Measurements from ENCODE around the gene CRLF3. TPM values are rescaled to one million over a fixed set of nuclear protein-coding genes. Genes with fewer than 3 reads are reported as not detected.
"Not testable (repeated sequence)": the region's sequence is repeated elsewhere in the genome, so short reads cannot be mapped to it uniquely, and the experiment has no call there.

The CRLF3 gene
- total and polyA plus RNA-seq, 7 donors, result 7.2 to 17.4 (median 10.8) TPM

DNA sequence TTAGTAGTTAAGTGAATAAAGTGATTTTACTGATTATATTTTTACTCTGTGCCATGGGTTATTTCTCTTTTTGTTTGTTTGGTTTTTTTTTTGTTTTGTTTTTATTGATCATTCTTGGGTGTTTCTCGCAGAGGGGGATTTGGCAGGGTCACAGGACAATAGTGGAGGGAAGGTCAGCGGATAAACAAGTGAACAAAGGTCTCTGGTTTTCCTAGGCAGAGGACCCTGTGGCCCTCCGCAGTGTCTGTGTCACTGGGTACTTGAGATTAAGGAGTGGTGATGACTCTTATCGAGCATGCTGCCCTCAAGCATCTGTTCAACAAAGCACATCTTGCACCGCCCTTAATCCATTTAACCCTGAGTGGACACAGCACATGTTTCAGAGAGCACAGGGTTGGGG, 88.8 kb downstream of the CRLF3 start:
- intact Hi-C loops (cut with DNase I); H3K9me3 ChIP-seq; H3K27ac ChIP-seq; H3K27me3 ChIP-seq; H3K4me3 ChIP-seq; H3K36me3 ChIP-seq: not testable (repeated sequence)
- peak; percentile 25 for DNase-seq
- WGBS, 2 donors, result 86 to 89% methylated on average over 5 of the region's 5 CpGs
- H3K4me1 ChIP-seq, result peaks cover 0 to 18% (median 17%) of the 10 kb centered on the region in 4 donors

DNA sequence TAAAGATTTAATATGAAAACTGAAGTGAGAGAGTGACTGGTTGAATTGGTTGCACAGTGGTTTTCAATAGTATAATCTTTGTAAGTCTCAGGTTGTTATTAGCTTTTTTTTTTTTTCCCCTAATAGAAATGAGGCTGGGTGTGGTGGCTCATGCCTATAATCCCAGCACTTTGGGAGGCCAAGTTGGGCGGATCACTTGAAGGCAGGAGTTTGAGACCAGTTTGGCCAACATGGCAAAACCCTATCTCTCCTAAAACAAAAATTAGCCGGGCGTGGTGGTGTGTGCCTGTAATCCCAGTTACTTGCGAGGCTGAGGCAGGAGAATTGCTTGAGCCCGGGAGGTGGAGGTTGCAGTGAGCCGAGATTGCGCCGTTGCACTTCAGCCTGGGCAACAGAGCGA, 89.3 kb downstream of the CRLF3 start:
- H3K36me3 ChIP-seq; H3K9me3 ChIP-seq; intact Hi-C loops (cut with DNase I); H3K27ac ChIP-seq; H3K27me3 ChIP-seq; DNase-seq; H3K4me3 ChIP-seq: not testable (repeated sequence)
- 96% methylated on average over 9 of the region's 9 CpGs for WGBS, 2 donors
- H3K4me1 ChIP-seq, result peaks cover 0 to 18% (median 17%) of the 10 kb centered on the region in 4 donors

GRCh38 chr17:30734153-30734552, 90.3 kb downstream of the CRLF3 start:
- intact Hi-C loops (cut with DNase I); H3K36me3 ChIP-seq; H3K4me3 ChIP-seq; H3K9me3 ChIP-seq; H3K27me3 ChIP-seq; H3K27ac ChIP-seq: not testable (repeated sequence)
- peak; percentile 15 for DNase-seq
- H3K4me1 ChIP-seq, result peaks cover 0 to 18% (median 17%) of the 10 kb centered on the region in 4 donors
- WGBS, 2 donors, result 94 to 95% methylated on average over 14 of the region's 14 CpGs

Small RNA genes within 50 kb of the gene (small RNA-seq; reads per million reads assigned to genes)
- 0 reads per million in 3 donors for gene RNU6-298P

Other genes with a start within 250 kb of the CRLF3 start
- gene ATAD5, start 7.3 kb upstream of the CRLF3 start, total RNA-seq, result 1 to 10 TPM in 2 of 4 donors, under 1 TPM in 2; 0.71 to 1.7 (median 1.0) TPM
- 1 to 10 TPM in 1 of 3 donors, under 1 TPM in 2; 0.46 to 1.7 (median 0.60) TPM for gene ATAD5, start 7.3 kb upstream of the CRLF3 start, polyA plus RNA-seq
- gene TEFM, start 81.5 kb upstream of the CRLF3 start, total RNA-seq, result 10 to 100 TPM in 2 of 4 donors, 1 to 10 TPM in 2; 6.9 to 12.3 (median 10.7) TPM
- 10 to 100 TPM; 13.2 to 18.7 (median 14.3) TPM for gene TEFM, start 81.5 kb upstream of the CRLF3 start, polyA plus RNA-seq
- 10 to 100 TPM; 11.8 to 20.8 (median 18.4) TPM for gene ADAP2, start 97.3 kb upstream of the CRLF3 start, total RNA-seq
- 10 to 100 TPM in 1 of 3 donors, 1 to 10 TPM in 2; 9.0 to 15.0 (median 9.9) TPM for gene ADAP2, start 97.3 kb upstream of the CRLF3 start, polyA plus RNA-seq
- 10 to 100 TPM; 17.9 to 25.3 (median 18.8) TPM for gene RNF135, start 146.3 kb upstream of the CRLF3 start, total RNA-seq
- gene RNF135, start 146.3 kb upstream of the CRLF3 start, polyA plus RNA-seq, result 10 to 100 TPM; 13.0 to 28.2 (median 26.1) TPM